HG02973 (cell line): ENCODE results near the gene SERINC5.

Experiments
- ATAC-seq: cut with Tn5 transposase; IDR thresholded peaks from one replicate; pipeline ENCODE4 v1.9.1; 2021; ENCODE audit warnings: moderate library complexity; ENCODE audit not compliant: unreplicated experiment

SERINC5 gene

GRCh38 chr5:80255431-80255810 is 427 bp downstream of the SERINC5 start:
- peak; percentile 28 for ATAC-seq

- peak; percentile 3 for ATAC-seq
These were observed 949 bp downstream of the SERINC5 start for GRCh38 chr5:80254767-80255430.

- ATAC-seq = no peak
These were observed 4.2 kb downstream of the SERINC5 start for GRCh38 chr5:80251636-80252035.

- no peak for ATAC-seq
These were observed 5.0 kb downstream of the SERINC5 start for GRCh38 chr5:80250801-80251200.

GRCh38 chr5:80249901-80250300 is 5.9 kb downstream of the SERINC5 start:
- ATAC-seq = no peak

GRCh38 chr5:80248378-80248777 is 7.5 kb downstream of the SERINC5 start:
- no peak for ATAC-seq

- peak; percentile 79 for ATAC-seq
These were observed 8.7 kb downstream of the SERINC5 start for GRCh38 chr5:80246995-80247729.

GRCh38 chr5:80246001-80246758 is 9.7 kb downstream of the SERINC5 start:
- ATAC-seq = no peak

- ATAC-seq = no peak
These were observed 12.3 kb downstream of the SERINC5 start for GRCh38 chr5:80243567-80243966.

GRCh38 chr5:80242849-80243248 is 13.0 kb downstream of the SERINC5 start:
- ATAC-seq = no peak

- ATAC-seq = no peak
These were observed 15.4 kb downstream of the SERINC5 start for GRCh38 chr5:80240368-80240986.

GRCh38 chr5:80239680-80240367 is 16.0 kb downstream of the SERINC5 start:
- ATAC-seq = no peak

- no peak for ATAC-seq
These were observed 16.8 kb downstream of the SERINC5 start for GRCh38 chr5:80238778-80239679.

GRCh38 chr5:80238097-80238496 is 17.8 kb downstream of the SERINC5 start:
- no peak for ATAC-seq

- ATAC-seq = no peak
These were observed 18.6 kb downstream of the SERINC5 start for GRCh38 chr5:80237243-80237642.

GRCh38 chr5:80234116-80234948 is 21.5 kb downstream of the SERINC5 start:
- ATAC-seq = no peak

GRCh38 chr5:80231693-80232092 is 24.2 kb downstream of the SERINC5 start:
- ATAC-seq = no peak

- ATAC-seq = no peak
These were observed 24.6 kb downstream of the SERINC5 start for GRCh38 chr5:80231243-80231642.
